ENCODE results near the gene SLPI.

Gene SLPI

DNA sequence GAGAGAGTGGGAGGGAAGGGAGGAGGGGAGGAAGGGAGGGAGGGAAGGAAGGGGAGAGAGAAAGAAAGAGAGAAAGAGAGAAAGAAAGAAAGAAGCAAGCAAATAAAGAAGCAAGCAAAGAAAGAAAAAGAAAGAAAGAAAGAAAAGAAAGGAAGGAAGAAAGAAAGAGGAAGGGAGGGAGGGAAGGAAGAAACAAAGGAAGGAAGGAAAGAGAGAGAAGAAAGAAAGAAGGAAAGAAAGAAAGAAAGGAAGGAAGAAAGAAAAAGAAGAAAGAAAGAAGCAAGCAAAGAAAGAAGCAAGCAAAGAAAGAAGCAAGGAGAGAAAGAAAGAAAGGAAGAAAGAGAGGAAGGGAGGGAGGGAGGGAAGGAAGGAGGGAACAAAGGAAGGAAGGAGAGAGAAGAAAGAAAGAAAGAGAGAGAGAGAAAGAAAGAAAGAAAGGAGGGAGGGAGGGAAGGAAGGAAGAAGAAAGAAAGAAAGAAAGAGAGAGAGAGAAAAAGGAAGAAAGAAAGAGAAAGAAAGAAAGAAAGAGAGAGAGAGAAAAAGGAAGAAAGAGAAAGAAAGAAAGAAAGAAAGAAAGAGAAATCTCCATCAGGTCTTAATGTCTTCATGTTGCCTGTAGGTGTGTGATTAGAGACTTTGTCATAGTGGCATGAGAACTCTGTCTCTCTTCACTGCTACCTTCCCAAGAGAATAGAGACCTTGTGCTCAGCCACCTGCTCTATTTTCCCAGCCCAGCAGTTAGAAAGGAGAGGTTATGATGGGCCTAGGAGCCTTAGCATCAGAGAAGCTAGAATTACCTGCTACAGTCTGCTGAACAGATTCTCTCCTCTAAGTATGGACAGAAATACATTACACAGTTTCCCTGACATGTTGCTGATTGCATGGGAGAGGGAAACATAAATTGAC, 42.5 kb downstream of the SLPI start:
- no peak for DNase-seq

DNA sequence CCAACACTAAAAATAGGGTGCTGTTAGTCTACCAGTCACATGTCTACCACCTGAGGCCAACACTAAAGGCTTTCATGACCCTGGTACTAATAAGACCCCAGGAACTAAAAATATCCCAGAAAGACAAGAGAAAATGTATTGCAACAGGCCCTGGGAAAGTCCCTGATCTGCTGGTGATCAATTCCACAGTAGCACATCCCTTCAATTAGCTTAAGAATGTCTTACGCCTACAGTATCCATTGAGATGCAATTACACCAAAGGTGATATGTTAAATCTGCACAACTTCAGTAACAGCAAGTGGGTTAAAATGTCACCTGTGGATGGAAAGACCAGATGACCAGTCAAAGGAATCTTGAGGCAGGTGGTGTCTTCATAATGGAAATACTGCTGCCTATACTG, 44.4 kb downstream of the SLPI start:
- no peak for DNase-seq

DNA sequence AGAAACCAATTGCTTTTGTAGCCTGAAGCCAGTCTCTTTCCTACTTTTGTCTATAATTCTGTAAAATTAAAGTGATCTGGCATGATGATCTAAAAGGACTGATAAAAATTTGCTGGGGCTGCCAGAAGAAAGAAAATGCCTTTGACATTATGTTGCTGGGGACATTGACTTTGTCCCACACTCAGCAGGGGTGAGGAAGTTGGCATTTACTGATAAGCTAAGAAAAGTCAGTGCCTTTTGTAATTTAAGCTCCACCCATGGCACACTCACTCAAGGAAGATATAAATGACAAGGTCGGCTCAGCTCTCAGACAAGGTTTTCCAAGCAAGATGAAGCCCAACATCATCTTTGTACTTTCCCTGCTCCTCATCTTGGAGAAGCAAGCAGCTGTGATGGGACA, 47.6 kb downstream of the SLPI start, which contains the start of gene SEMG1:
TSS of gene SEMG1 (plus strand) at position 309 of the 400 bp plus-strand sequence. CDS start at position 330, 21 bp downstream.
- DNase-seq: no peak

All from activated CD8-positive, alpha-beta memory T cell treated with anti-CD3 and anti-CD28 coated beads for 24 hours (primary cell).